NCI-H82 treated with DMSO at 0.1 percent for 48 hours (cell line): Measurements from ENCODE around the gene HACE1.
A peak's percentile ranks its signal among the peaks of the same experiment; 100 is the strongest.
"Not testable (repeated sequence)": the region's sequence is repeated elsewhere in the genome, so short reads cannot be mapped to it uniquely, and the experiment has no call there.

ENCODE experiments used
- DNase-seq: peaks from one replicate; lab custom pipeline; 2025; ENCODE audit not compliant: unreplicated experiment; lab: John Stamatoyannopoulos, UW

The HACE1 gene

DNA sequence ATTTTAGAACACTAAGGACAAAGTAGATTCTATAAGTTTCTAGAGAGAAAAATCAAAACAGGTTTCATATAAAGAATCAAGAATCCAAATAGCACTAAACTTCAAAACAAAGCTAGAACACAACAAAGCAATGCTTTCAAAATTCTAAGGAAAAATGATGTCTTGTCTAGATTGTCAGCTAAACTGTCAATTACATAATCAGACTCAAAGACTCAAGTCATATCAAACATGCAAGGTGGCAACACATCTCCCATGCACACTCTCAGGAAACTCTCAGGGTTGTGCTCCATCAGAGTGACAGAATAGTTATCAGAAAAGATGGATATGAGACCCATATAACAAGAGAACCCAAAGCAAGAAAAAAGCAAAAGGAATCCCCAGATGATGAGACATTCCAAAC is 23.9 kb downstream of the HACE1 start:
- no peak for DNase-seq

DNA sequence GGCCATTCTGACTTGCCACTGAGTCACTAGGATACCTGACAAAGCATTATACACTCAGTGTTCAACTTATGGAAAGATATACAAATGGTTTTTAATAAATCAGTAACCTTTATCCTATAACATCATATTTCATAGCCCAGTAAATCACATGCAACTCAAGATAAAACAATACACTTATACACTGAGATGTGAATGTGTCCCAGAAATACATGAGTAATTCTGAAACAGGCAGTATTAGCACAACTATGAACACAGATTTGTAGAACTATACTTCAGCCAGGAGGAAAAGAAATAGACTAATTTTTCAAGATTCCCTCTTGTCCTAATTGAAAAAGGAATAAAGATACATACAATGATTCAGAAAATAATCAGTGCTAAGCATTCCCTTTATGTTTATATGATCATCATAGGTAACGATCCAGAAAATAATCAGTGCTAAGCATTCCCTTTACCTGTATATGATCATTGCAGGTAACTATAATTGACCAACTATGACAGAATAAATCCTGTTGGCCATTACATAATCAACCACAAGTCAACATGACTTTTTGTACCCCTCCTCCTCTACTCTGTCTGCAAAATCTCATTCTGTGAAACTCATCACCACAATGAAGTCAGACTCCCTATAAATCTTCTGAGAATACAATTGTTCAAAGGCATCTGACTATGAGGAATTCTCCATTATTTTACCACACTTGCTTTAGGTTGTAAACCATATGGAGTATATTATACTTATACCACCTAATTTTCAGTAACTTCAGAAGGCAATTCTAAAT is 30.3 kb downstream of the HACE1 start:
- DNase-seq: no peak

DNA sequence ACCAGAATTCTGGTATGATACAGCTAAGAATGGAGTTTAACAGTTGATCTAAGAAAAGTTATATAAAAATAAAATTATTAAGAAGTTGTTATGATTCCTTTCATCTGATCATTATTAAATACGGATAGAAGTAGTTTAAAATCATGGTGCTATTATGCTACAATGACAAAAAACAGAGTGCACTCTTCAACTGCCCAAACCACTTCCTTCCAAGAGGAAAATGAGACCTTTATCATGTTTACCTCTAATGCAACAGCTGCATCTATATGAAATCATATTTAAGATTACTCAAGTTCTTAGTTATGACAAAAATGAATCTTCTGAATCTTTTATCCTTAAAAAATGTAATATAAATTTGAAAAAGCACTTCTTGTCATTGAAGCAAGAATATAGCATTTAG is 31.2 kb downstream of the HACE1 start:
- DNase-seq: no peak

DNA sequence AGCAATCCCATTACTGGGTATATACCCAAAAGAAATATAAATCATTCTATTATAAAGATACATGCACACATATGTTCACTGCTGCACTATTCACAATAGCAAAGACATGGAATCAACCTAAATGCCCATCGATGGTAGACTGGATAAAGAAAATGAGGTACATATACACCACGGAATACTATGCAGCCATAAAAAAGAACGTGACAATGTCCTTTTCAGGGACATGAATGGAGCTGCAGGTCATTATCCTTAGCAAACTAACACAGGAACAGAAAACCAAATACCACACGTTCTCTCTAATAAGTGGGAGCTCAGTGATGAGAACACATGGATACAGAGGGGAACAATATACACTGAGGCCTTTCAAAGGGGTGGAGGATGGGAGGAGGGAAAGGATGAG is 38.9 kb downstream of the HACE1 start:
- DNase-seq: not testable (repeated sequence)

DNA sequence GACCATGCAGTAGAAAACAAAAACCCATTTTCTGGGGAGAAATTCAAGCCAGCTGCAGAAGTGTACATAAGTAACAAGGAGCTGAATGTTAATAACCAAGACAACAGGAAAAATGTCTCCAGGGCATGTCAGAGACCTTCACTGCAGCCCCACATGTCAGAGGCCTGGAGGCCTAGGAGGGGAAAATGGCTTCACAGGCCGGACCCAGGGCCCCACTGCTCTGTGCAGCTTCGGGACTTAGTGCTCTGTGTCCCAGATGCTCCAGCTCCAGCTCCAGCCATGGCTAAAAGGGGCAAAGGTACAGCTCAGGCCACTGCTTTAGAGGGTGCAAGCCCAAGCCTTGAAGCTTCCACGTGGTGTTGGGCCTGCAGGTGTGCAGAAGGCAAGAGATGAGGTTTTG is 43.6 kb downstream of the HACE1 start:
- DNase-seq: no peak

DNA sequence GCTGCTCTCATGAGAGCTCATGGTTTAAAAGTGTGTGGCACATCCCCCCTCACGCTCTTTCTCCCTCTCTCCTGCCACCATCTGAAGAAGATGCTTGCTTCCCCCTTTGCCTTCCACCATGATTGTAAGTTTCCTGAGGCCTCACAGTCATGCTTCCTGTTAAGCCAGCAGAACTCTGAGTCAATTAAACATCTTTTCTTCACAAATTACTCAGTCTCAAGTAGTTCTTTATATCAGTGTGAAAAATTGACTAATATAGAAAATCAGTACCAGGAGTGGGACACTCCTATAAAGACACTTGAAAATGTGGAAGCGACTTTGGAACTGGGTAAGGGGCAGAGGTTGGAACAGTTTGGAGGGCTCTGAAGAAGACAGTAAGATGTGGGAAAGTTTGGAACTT is 45.0 kb downstream of the HACE1 start:
- DNase-seq: no peak

DNA sequence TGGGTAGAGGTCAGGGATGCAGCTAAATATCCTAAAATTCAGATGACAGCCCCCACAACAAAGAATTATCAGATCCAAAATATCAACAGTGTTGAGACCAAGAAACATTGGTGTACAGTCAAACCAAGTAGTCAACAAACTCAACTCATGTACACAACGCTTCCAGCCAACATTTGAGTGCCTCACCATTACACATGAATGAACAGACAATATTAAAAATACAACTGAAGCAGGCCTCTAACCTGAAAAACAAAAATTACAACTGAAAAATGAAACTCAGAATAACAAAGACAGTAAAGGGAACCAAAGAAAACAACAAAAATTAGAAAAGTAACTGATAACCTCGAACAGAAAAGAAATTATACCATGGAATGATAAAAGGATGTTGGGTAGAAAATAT is 46.2 kb downstream of the HACE1 start:
- no peak for DNase-seq

DNA sequence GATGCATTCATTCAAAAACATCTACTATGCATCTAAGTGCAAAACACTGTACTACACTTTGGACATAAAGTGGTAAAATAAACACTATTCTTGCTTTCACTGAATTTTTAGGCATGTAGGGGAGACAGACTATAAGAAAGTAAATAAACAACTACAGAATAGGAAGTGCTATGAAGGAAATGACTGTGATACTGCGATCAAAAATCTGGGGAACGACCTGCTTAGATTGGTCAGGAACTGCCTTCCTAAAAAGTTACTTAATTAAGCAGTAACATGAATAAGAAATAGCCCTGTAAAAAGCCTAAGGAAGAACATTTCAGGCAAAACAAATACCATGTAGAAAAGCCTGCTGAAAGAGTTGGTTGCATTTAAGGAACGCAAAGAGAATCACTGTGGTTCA is 50.6 kb downstream of the HACE1 start:
- no peak for DNase-seq

DNA sequence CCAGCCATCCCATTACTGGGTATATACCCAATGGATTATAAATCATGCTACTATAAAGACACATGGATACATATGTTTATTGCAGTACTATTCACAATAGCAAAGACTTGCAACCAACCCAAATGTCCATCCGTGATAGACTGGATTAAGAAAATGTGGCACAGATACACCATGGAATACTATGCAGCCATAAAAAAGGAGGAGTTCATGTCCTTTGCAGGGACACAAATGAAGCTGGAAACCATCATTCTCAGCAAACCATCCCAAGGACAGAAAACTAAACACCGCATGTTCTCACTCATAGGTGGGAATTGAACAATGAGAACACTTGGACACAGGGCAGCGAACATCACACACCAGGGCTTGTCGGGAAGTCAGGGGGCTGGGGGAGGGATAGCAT is 54.4 kb downstream of the HACE1 start:
- not testable (repeated sequence) for DNase-seq

DNA sequence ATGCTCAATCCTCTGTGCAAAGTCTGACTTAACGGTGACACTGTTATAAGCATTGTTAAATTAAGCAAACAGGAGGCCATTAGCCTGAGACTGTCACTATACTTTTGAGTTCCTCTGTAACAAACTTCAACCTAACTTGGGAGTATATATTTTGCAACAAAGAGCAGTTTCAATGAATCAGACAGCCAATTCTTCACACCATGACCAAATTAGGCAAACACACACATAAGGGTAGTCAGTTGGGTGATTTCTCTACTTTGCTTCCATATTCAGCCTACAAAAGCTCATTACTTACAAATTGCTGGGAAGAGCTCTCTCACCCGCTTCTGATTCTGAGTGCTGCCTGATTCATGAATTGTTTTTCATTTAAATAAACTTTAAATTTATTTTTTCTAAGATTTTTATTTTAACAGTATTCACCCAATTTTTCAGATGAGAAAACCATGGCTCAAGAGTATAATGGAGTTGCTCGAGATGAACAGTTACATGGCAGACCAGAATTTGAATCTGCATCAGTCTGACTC is 60.5 kb downstream of the HACE1 start:
- DNase-seq: no peak

DNA sequence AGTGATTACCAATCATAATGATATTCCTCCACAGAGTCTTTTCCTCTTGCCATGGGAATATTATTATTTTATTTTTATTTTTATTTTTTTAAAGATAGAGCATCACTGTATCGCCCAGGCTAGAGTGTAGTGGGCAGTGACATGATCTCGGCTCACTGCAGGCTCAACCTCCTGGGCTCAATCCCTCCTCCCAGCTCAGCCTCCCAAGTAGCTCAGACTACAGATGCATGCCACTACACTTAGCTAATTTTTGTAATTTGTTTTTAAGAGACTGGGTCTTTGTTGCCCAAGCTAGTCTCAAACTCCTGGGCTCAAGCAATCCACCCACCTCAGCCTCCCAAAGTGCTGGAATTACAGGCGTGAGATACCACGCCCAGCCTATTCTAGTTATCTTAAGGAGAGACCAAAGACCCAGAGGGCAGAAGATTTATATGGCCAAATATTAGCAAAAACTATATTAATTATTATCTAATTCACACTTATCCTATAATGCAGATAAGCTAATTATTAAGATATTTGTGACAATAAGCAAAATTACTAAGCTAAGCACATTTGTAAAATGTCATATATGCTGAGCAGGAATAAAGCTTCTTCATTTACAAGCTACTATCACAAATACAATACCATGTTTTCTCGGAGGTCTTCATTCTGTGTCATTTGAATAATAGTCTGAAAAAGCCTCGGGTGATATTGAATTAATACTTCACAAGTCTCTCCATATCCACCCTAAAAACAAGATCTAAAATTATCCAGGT is 63.5 kb downstream of the HACE1 start:
- DNase-seq: no peak

DNA sequence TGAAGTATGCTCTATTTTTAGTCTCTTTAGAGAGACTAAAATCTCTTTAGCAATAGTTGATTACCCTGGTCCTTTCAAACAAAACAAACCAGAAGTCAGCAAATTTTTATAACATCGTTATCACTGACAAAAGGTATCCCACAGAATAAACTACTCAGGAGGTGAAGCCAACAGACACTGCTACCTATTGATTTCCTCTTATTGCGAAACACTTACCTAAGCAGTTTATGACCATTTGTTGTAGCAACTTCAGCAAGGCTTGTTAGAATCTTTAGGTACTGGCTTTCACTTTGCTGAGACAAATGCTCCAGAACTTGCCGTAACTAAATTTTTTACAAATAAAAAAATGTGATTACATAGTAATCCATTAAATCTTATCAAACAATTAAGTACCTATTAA is 64.4 kb downstream of the HACE1 start:
- no peak for DNase-seq

DNA sequence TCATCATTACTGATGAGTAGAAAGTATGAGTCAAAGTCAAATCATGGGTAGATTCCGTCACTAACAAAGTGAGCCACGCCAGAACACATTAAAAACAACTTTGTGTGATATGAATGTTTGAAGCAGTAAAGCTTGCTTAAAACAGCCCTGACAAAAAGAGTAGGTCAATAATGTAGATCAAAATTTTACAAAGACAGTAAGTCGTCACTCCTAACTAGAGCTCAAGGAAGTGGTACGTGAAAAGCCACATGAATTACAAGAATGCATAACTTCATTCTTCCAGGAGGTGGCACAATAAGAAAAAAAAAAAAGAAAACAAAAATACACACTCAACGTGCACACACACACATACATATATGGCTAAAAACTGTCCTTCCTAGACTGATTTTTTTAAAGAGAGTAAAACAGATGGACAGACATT is 69.9 kb downstream of the HACE1 start:
- no peak for DNase-seq

DNA sequence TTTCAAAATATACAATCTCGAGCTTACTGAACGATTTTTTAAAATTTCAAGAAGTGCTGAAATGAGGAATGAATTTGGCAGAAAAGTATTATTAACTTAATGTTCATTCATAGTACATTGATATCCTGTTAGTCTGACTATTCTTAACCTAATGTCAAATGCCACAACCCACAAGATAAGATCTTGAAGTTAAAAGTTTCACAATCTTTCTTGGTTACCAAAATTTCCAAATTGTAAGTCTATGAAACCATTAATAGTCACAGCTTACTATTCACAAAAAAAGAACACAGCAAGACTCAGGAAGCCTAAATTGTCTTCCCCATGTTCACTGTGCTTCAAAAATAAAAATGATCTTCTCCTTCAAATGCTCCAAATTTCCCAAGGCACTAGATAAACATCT is 71.3 kb downstream of the HACE1 start:
- no peak for DNase-seq

DNA sequence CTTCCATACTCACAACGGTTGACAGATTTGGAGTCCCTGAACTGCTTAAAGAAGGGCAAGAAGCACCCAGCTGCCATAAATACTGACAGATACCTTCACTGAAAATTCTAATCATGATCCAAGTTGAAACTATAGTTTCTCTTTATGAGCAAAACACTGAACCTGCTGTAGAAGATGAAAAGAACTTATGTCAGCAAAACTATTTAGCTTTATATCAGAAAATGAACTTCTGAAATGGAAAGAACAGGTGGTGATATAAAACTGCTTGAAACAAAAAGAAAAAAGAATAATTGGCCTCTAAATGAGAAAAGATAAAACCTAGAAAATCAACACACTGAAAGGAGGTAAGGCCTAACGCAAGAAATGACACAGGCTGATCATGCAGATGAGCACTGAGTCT is 72.4 kb downstream of the HACE1 start:
- no peak for DNase-seq

DNA sequence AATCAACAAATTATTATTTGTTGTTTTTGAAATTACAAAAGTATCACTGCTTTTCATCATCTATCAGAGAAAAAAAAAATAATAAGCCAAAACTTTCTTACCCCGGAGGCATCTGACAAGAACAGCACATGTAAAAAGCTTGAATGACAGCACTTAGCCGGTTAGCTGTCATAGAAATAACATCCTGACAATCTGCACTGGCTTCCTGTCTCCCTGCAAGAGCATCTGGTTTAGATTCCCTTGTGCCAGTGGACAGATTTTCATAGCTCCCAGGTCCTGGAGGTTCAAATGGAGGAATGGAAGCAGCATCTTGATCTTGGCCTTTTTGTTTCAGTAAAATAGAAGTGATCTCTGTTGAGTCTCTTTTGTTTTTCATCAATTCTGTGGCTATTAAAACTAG is 74.8 kb downstream of the HACE1 start:
- DNase-seq: no peak

DNA sequence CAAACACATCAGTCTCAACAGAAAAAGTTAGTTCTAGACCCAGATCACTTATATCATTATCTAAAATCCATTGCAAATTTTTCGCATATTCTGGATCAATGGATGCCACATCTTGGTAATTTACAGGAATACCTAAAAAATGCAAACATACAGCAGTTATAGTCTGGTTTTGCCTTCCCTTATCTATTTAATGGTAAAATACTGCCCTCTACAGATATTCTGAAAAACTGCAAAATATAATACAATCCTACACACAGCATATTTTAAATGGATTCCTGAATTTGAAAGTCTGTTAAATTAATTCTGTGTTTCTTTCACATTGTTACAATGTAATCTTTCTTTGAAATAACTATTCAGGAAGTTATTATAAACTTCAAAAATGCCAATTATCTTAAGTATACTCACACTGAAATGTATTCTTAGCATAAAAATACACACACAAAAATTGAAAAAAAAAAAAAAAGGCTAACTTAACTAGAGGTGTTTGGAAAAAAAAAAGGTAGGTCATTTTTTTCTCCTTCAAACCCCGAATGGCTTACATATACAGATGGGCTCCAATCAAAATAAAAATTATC is 88.4 kb downstream of the HACE1 start:
- DNase-seq: peak; percentile 12

DNA sequence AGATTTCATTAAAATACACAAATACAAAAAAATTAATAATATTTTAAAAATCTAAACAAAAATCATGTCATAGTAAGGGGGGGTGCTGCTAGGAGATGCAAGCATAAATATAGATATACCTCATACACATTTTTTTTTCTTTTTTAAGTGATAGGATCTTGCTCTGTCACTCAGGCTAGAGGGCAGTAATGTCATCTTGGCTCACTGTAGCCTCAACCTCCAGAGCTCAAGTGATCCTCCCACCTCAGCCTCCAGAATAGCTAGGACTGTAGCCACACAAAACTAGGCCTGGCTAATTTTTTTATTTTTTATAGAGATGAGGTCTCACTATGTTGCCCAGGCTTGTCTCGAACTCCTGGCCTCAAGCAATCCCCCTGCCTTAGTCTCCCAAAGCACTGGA is 90.8 kb downstream of the HACE1 start:
- DNase-seq: no peak

DNA sequence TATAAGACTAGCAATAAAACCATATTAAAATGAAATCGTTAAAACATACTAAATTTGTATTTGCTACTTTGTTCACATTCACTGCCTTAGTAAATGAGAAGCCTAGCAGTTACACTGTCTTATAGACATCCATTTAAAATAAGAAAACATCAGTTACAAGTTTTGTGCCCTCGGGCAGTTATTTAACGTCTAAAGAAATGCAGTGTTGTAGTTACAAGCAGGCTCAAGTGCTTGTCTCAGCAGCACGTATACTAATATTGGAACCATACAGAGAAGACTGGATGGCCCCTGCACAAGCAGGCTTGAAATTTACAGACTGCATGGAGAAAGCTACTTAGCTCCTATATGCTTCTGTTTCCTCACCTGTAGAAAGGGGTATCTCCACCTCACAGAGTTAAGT is 93.1 kb downstream of the HACE1 start:
- no peak for DNase-seq

DNA sequence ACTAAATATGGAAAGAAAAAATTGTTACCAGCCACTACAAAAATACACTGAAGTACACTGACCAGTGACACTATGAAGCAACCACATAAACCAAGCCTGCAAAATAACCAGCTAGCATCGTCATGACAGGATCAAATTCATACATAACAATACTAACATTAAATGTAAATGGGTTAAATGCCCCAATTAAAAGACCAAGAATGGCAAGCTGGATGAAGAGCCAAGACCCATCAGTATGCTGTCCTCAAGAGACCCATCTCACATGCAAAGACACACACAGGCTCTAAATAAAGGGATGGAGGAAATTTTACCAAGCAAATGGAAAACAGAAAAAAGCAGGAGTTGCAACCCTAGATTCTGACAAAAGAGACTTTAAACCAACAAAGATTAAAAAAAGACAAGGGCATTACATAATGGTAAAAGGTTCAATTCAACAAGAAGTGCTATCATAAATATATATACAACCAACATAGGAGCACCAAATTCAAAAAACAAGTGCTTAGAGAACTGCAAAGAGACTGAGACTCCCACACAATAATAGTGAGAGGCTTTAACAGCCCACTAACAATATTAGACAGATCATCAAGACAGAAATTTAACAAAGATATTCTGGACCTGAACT is 104.8 kb downstream of the HACE1 start:
- DNase-seq: no peak

DNA sequence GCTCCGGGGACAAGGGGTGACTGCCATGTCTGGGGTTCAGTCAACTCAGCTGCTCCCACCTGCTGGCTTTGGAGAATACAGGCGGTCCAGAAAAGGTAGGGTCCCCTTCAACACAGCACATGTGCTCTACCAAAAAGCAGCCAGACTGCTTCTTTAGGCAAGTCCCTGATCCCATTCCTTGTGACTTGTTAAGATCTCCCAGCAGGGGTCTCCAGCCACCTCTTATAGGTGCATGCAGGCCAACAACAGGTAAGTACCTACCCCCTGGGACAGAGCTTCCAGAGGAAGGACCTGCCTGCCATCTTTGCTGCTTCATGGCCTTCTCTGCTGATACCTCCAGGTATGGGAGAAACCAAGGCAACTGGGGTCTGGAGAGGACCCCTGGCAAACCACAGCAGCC is 106.5 kb downstream of the HACE1 start:
- DNase-seq: no peak

DNA sequence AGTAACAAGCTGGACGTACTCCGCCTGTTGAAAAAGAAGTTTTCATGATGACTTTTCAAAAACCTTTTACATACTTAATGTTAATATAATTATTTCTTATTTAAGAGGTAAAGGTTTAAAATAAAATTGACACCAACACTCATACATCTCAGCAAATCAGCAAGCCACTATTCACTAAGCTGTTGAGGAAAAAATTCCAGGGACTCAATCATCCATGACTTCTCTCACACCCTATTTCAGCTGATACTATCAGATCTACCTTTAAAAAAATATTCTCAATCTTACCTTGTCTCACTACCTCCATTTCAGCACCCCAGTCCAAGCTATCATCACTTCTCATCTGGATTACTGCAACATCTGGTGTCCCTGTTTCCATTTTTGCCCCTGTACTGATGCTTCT is 109.3 kb downstream of the HACE1 start:
- DNase-seq: no peak
